AG04449 (cell line): ENCODE results near the gene INTS12.

Experiments used
- CTCF ChIA-PET: fragments of 350-600 bp; formaldehyde crosslinking; extraction: SDS; loops from one replicate; lab custom pipeline; 2021; ENCODE audit warnings: antibody characterized with exemption; lab: Yijun Ruan, JAX
- POLR2A ChIA-PET: fragments of 400-600, 350-600 bp; formaldehyde crosslinking; extraction: SDS; loops from one replicate; lab custom pipeline; 2020; ENCODE audit warnings: antibody characterized with exemption, inconsistent platforms; lab: Yijun Ruan, JAX
- DNase-seq: peaks from one replicate; pipeline ENCODE4 v3.0.0-alpha.2; 2010; ENCODE audit warnings: low read depth, low spot score
- H3K4me3 ChIP-seq: 2 replicates; pipeline ENCODE4 v1.5.1; 2011; ENCODE audit warnings: low read depth, mild to moderate bottlenecking, control low read depth, low read length
- CTCF ChIP-seq: IDR thresholded peaks from one replicate; pipeline ENCODE4 v1.5.1; 2011; ENCODE audit warnings: mild to moderate bottlenecking, moderate library complexity, low read length, control low read depth, inconsistent platforms; ENCODE audit not compliant: insufficient read depth; ENCODE audit errors: missing control alignments

INTS12 gene

GRCh38 chr4:105725623-105726022, 17.1 kb upstream of the INTS12 start:
- POLR2A ChIA-PET = no interaction called here
- no peak for DNase-seq
- no peak for TF ChIP-seq CTCF
- CTCF ChIA-PET = interaction anchor here (1.5 kb wide), 1 partner anchor 10 kb away, joined by 4 read pairs; no protein-coding TSS in a partner anchor
- H3K4me3 ChIP-seq = no peak overlapping the region

GRCh38 chr4:105719204-105719603, 10.7 kb upstream of the INTS12 start:
- DNase-seq = no peak
- CTCF ChIA-PET = interaction anchor here (0.9 to 1.8 kb wide), 4 partner anchors 9 to 199 kb away, joined by 3 to 6 read pairs (median 3); no protein-coding TSS in a partner anchor
- TF ChIP-seq CTCF = no peak
- H3K4me3 ChIP-seq = no peak overlapping the region
- POLR2A ChIA-PET = no interaction called here

GRCh38 chr4:105715692-105716278, 7.3 kb upstream of the INTS12 start:
- H3K4me3 ChIP-seq = no peak overlapping the region
- CTCF ChIA-PET = interaction anchor here (0.7 to 2.1 kb wide), 16 partner anchors 9 to 394 kb away, joined by 3 to 11 read pairs (median 3); partner anchors contain the start of gene PPA2
- peak; percentile 25 for TF ChIP-seq CTCF
- POLR2A ChIA-PET = no interaction called here
- DNase-seq = no peak

- no peak for DNase-seq
- POLR2A ChIA-PET = no interaction called here
These were observed 6.4 kb upstream of the INTS12 start for GRCh38 chr4:105714932-105715331.

GRCh38 chr4:105714071-105714521, 5.6 kb upstream of the INTS12 start:
- no peak for TF ChIP-seq CTCF
- ChIA-PET POLR2A (no interaction called here), CTCF (interaction anchor here (1.2 to 2.1 kb wide), 3 partner anchors 18 to 240 kb away, joined by 4 to 8 read pairs (median 7); partner anchors contain the start of gene PPA2)
- H3K4me3 ChIP-seq = no peak overlapping the region
- no peak for DNase-seq

More at GRCh38 chr4:105714932-105715331, 6.4 kb upstream of the INTS12 start:
- TF ChIP-seq CTCF = no peak
- CTCF ChIA-PET = interaction anchor here (0.7 to 2.1 kb wide), 17 partner anchors 10 to 394 kb away, joined by 3 to 11 read pairs (median 3); partner anchors contain the start of gene PPA2
- no peak overlapping the region for H3K4me3 ChIP-seq

- H3K4me3 ChIP-seq = no peak overlapping the region
- no peak for DNase-seq
- POLR2A ChIA-PET = no interaction called here
- CTCF ChIA-PET = interaction anchor here (1.3 to 2.1 kb wide), 2 partner anchors 192 to 239 kb away, joined by 3 to 7 read pairs; partner anchors contain the start of gene PPA2
- no peak for TF ChIP-seq CTCF
These were observed 4.3 kb upstream of the INTS12 start for GRCh38 chr4:105712766-105713165.
